Mesothelial cell of epicardium (in vitro differentiated cells): ENCODE measurements around the gene SEPTIN7. TPM values are rescaled to one million over a fixed set of nuclear protein-coding genes. Genes with fewer than 3 reads are reported as not detected.

Experiments
- DNase-seq, 2 experiments: peaks; one replicate each; pipeline ENCODE4 v3.0.0; 2021; ENCODE audit warnings: low spot score in 2 of 2; ENCODE audit not compliant: unreplicated experiment in 2 of 2
- H3K27ac Mint-ChIP-seq: 2 replicates; pipeline ENCODE4 v1.8.0; 2021; ENCODE audit warnings: mixed read lengths
- H3K27me3 Mint-ChIP-seq: 2 replicates; pipeline ENCODE4 v1.8.0; 2021; ENCODE audit warnings: low read depth, mixed read lengths
- H3K36me3 Mint-ChIP-seq: 2 replicates; pipeline ENCODE4 v1.8.0; 2021; ENCODE audit warnings: mixed read lengths
- H3K4me1 Mint-ChIP-seq: 2 replicates; pipeline ENCODE4 v1.8.0; 2021; ENCODE audit warnings: mixed read lengths
- H3K4me3 Mint-ChIP-seq: 2 replicates; pipeline ENCODE4 v1.8.0; 2021; ENCODE audit warnings: mild to moderate bottlenecking, moderate library complexity, mixed read lengths
- H3K9me3 Mint-ChIP-seq: 2 replicates; pipeline ENCODE4 v1.8.0; 2021; ENCODE audit warnings: mixed read lengths
- CTCF ChIP-seq: fragments of 200-600 bp; sonication (generic); IDR thresholded peaks from one replicate; pipeline ENCODE4 v1.5.0; 2021; ENCODE audit warnings: antibody characterized with exemption; ENCODE audit not compliant: unreplicated experiment
- total RNA-seq: library from RNA; stranded (reverse); gene quantifications from 3 replicates; pipeline ENCODE4 v1.2.1, GENCODE V29; 2021

Gene SEPTIN7
- total RNA-seq, 1 donor from 2014 or later, result 200 TPM

GRCh38 chr7:35839860-35840854, 39.3 kb downstream of the SEPTIN7 start:
- Mint-ChIP-seq H3K4me1 (peaks cover 10% of the 10 kb centered on the region), H3K4me3 (no peak overlapping the region), H3K36me3 (no peaks in the 10 kb centered on the region), H3K27ac (peak overlapping the region; percentile 24), H3K27me3 (no peaks in the 10 kb centered on the region), H3K9me3 (no peaks in the 10 kb centered on the region)
- DNase-seq, result no peak
- TF ChIP-seq CTCF, result no peak

- Mint-ChIP-seq H3K9me3 (no peaks in the 10 kb centered on the region), H3K27me3 (no peaks in the 10 kb centered on the region), H3K27ac (no peak overlapping the region), H3K4me3 (no peak overlapping the region), H3K4me1 (peaks cover 18% of the 10 kb centered on the region), H3K36me3 (peaks cover 9% of the 10 kb centered on the region)
- no peak for DNase-seq
- TF ChIP-seq CTCF, result no peak
Measured at GRCh38 chr7:35846816-35847412, 46.1 kb downstream of the SEPTIN7 start.

- Mint-ChIP-seq H3K4me3 (no peak overlapping the region), H3K27me3 (no peaks in the 10 kb centered on the region), H3K4me1 (peaks cover 21% of the 10 kb centered on the region), H3K27ac (peak overlapping the region; percentile 15), H3K36me3 (peaks cover 16% of the 10 kb centered on the region), H3K9me3 (no peaks in the 10 kb centered on the region)
- no peak for DNase-seq
- TF ChIP-seq CTCF, result no peak
Measured at GRCh38 chr7:35848725-35849124, 47.9 kb downstream of the SEPTIN7 start.

- Mint-ChIP-seq H3K27ac (peak overlapping the region; percentile 73), H3K4me1 (peaks cover 21% of the 10 kb centered on the region), H3K4me3 (no peak overlapping the region), H3K36me3 (peaks cover 16% of the 10 kb centered on the region), H3K27me3 (no peaks in the 10 kb centered on the region), H3K9me3 (no peaks in the 10 kb centered on the region)
- no peak for DNase-seq
- no peak for TF ChIP-seq CTCF
Measured at GRCh38 chr7:35849158-35849831, 48.4 kb downstream of the SEPTIN7 start.

GRCh38 chr7:35849954-35850353, 49.1 kb downstream of the SEPTIN7 start:
- Mint-ChIP-seq H3K4me1 (peaks cover 21% of the 10 kb centered on the region), H3K27ac (peak overlapping the region; percentile 73), H3K9me3 (no peaks in the 10 kb centered on the region), H3K4me3 (no peak overlapping the region), H3K36me3 (peaks cover 16% of the 10 kb centered on the region), H3K27me3 (no peaks in the 10 kb centered on the region)
- no peak for DNase-seq
- no peak for TF ChIP-seq CTCF

Other genes starting within 250 kb of the SEPTIN7 start
- 32.4 to 35.0 TPM (median 34.5 TPM) in 3 replicates for gene HERPUD2, start 105.9 kb upstream of the SEPTIN7 start, total RNA-seq